ENCODE data around the gene ACBD4. TPM values are rescaled to one million over a fixed set of nuclear protein-coding genes. Genes with fewer than 3 reads are reported as not detected.

Gene ACBD4
- total and polyA plus RNA-seq, 9 donors, result 4.1 to 7.7 (median 5.1) TPM

GRCh38 chr17:45190503-45191255 is 55.2 kb downstream of the ACBD4 start:
- Histone ChIP-seq H3K4me3 (ENCODE audit: low read length) (no peak overlapping the region), H3K4me1 (ENCODE audit: control insufficient read depth, insufficient read depth, low read length) (no peaks in the 10 kb centered on the region), H3K9me3 (replicated peaks; ENCODE audit: control insufficient read depth, low read depth, low read length) (no peaks in the 10 kb centered on the region), H3K36me3 (ENCODE audit: control insufficient read depth, insufficient read depth, low read length) (no peaks in the 10 kb centered on the region), H3K27ac (ENCODE audit: low read length) (no peak overlapping the region), H3K27me3 (ENCODE audit: control insufficient read depth, insufficient read depth, low read length) (no peaks in the 10 kb centered on the region)
- WGBS (ENCODE audit: insufficient coverage), result 56% methylated on average over 5 of the region's 11 CpGs
- no peak for DNase-seq

Other genes starting within 250 kb of the ACBD4 start
- gene EFTUD2, start 236.2 kb upstream of the ACBD4 start, total RNA-seq, result 53.4 TPM
- gene EFTUD2, start 236.2 kb upstream of the ACBD4 start, polyA plus RNA-seq (ENCODE audit: insufficient read depth in 1 of 8, insufficient read length in 8 of 8, low replicate concordance in 1 of 8), result 10 to 100 TPM; 59.2 to 76.4 (median 68.8) TPM
- gene GFAP, start 220.2 kb upstream of the ACBD4 start, total RNA-seq, result 0.35 TPM
- gene GFAP, start 220.2 kb upstream of the ACBD4 start, polyA plus RNA-seq (ENCODE audit: insufficient read depth in 1 of 8, insufficient read length in 8 of 8, low replicate concordance in 1 of 8), result 1 to 10 TPM in 1 of 8 donors, under 1 TPM in 7; 0.12 to 1.1 (median 0.24) TPM
- 1.9 TPM for gene KIF18B, start 187.9 kb upstream of the ACBD4 start, total RNA-seq
- 10 to 100 TPM in 4 of 8 donors, 1 to 10 TPM in 4; 7.4 to 12.2 (median 9.6) TPM for gene KIF18B, start 187.9 kb upstream of the ACBD4 start, polyA plus RNA-seq (ENCODE audit: insufficient read depth in 1 of 8, insufficient read length in 8 of 8, low replicate concordance in 1 of 8)
- gene C1QL1, start 167.4 kb upstream of the ACBD4 start, total RNA-seq, result 5.3 TPM
- gene C1QL1, start 167.4 kb upstream of the ACBD4 start, polyA plus RNA-seq (ENCODE audit: insufficient read depth in 1 of 8, insufficient read length in 8 of 8, low replicate concordance in 1 of 8), result 10 to 100 TPM in 1 of 8 donors, 1 to 10 TPM in 6, under 1 TPM in 1; 0.82 to 11.1 (median 2.4) TPM
- 27.2 TPM for gene DCAKD, start 84.1 kb upstream of the ACBD4 start, total RNA-seq
- 10 to 100 TPM; 28.0 to 40.1 (median 33.7) TPM for gene DCAKD, start 84.1 kb upstream of the ACBD4 start, polyA plus RNA-seq (ENCODE audit: insufficient read depth in 1 of 8, insufficient read length in 8 of 8, low replicate concordance in 1 of 8)
- gene NMT1, start 74.4 kb upstream of the ACBD4 start, total RNA-seq, result 45.6 TPM
- gene NMT1, start 74.4 kb upstream of the ACBD4 start, polyA plus RNA-seq (ENCODE audit: insufficient read depth in 1 of 8, insufficient read length in 8 of 8, low replicate concordance in 1 of 8), result 10 to 100 TPM; 34.0 to 49.1 (median 37.8) TPM
- 15.1 TPM for gene PLCD3, start 3.2 kb upstream of the ACBD4 start, total RNA-seq
- 10 to 100 TPM; 28.9 to 53.0 (median 39.5) TPM for gene PLCD3, start 3.2 kb upstream of the ACBD4 start, polyA plus RNA-seq (ENCODE audit: insufficient read depth in 1 of 8, insufficient read length in 8 of 8, low replicate concordance in 1 of 8)
- gene HEXIM1, start 12.8 kb downstream of the ACBD4 start, total RNA-seq, result 8.6 TPM
- gene HEXIM1, start 12.8 kb downstream of the ACBD4 start, polyA plus RNA-seq (ENCODE audit: insufficient read depth in 1 of 8, insufficient read length in 8 of 8, low replicate concordance in 1 of 8), result 10 to 100 TPM; 21.2 to 28.0 (median 24.1) TPM
- gene HEXIM2, start 26.2 kb downstream of the ACBD4 start, total RNA-seq, result 6.2 TPM
- gene HEXIM2, start 26.2 kb downstream of the ACBD4 start, polyA plus RNA-seq (ENCODE audit: insufficient read depth in 1 of 8, insufficient read length in 8 of 8, low replicate concordance in 1 of 8), result 1 to 10 TPM; 6.8 to 9.1 (median 7.8) TPM
- gene FMNL1, start 86.2 kb downstream of the ACBD4 start, total RNA-seq, result 1.2 TPM
- gene FMNL1, start 86.2 kb downstream of the ACBD4 start, polyA plus RNA-seq (ENCODE audit: insufficient read depth in 1 of 8, insufficient read length in 8 of 8, low replicate concordance in 1 of 8), result 1 to 10 TPM; 4.6 to 7.6 (median 5.5) TPM
- gene SPATA32, start 126.4 kb downstream of the ACBD4 start, total RNA-seq, result 0.04 TPM
- gene SPATA32, start 126.4 kb downstream of the ACBD4 start, polyA plus RNA-seq (ENCODE audit: insufficient read depth in 1 of 8, insufficient read length in 8 of 8, low replicate concordance in 1 of 8), result under 1 TPM in 1 of 8 donors, not detected in 7; 0.08 TPM
- 4.4 TPM for gene MAP3K14, start 181.3 kb downstream of the ACBD4 start, total RNA-seq
- 10 to 100 TPM in 1 of 8 donors, 1 to 10 TPM in 7; 7.3 to 10.4 (median 8.3) TPM for gene MAP3K14, start 181.3 kb downstream of the ACBD4 start, polyA plus RNA-seq (ENCODE audit: insufficient read depth in 1 of 8, insufficient read length in 8 of 8, low replicate concordance in 1 of 8)

All from muscle of leg (tissue), 11 donors.